Measurements from ENCODE around the gene MVB12A.
A peak's percentile ranks its signal among the peaks of the same experiment; 100 is the strongest.

Gene MVB12A

DNA sequence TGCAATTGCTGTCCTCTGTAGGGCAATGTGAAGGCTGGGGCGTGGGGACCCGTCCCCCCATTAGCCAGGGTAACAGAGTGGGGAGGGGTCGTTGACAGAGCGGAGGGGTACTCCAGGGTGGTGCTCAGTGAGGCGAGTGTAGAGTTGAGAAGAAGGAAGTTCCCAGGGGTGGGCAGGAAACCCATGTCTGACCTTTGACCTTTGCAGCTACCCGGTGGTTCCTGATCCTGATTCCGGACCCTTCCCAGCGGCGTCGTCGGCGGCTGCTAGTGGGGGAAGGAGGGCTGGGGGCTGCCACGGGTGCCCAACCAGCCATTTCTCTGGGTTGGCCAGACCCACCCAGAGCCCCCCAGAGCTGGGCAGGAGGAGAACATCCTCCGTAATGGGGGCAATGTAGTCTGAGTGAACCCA, 40.6 kb upstream of the MVB12A start:
- no peak overlapping the region for H3K4me2 ChIP-seq (ENCODE audit: low read depth, low read length, poor library complexity, severe bottlenecking)
- H3F3A ChIP-seq (ENCODE audit: insufficient read depth), result peaks cover 12% of the 10 kb centered on the region; the same call in 1 of the 2 replicates
- TF ChIP-seq, protein P1, sequence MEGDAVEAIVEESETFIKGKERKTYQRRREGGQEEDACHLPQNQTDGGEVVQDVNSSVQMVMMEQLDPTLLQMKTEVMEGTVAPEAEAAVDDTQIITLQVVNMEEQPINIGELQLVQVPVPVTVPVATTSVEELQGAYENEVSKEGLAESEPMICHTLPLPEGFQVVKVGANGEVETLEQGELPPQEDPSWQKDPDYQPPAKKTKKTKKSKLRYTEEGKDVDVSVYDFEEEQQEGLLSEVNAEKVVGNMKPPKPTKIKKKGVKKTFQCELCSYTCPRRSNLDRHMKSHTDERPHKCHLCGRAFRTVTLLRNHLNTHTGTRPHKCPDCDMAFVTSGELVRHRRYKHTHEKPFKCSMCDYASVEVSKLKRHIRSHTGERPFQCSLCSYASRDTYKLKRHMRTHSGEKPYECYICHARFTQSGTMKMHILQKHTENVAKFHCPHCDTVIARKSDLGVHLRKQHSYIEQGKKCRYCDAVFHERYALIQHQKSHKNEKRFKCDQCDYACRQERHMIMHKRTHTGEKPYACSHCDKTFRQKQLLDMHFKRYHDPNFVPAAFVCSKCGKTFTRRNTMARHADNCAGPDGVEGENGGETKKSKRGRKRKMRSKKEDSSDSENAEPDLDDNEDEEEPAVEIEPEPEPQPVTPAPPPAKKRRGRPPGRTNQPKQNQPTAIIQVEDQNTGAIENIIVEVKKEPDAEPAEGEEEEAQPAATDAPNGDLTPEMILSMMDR (IDR thresholded peaks at IDR 0.05; ENCODE audit: insufficient read depth, low read length, poor library complexity, severe bottlenecking), result no peak
- TF ChIP-seq EZH2phosphoT487 (conservative IDR thresholded peaks at IDR 0.05; ENCODE audit: low read length), result no peak
- H3K9me2 ChIP-seq (replicated peaks; ENCODE audit: insufficient read depth, low read length), result no peaks in the 10 kb centered on the region
- H3K9ac ChIP-seq (ENCODE audit: low read length), result no peak overlapping the region
- H3K36me3 ChIP-seq (ENCODE audit: low read length), result no peaks in the 10 kb centered on the region
- no peaks in the 10 kb centered on the region for H3K79me2 ChIP-seq (ENCODE audit: insufficient read depth, low read length)
- no peak overlapping the region for H3K4me3 ChIP-seq (ENCODE audit: insufficient read depth, low read length, poor library complexity, severe bottlenecking)
- H3K9me3 ChIP-seq (ENCODE audit: insufficient read depth, low read length), result no peaks in the 10 kb centered on the region
- H4K20me1 ChIP-seq (ENCODE audit: low read depth, low read length), result no peaks in the 10 kb centered on the region
- no peak overlapping the region for H2AFZ ChIP-seq (ENCODE audit: low read depth, low read length, severe bottlenecking)
- H3K27me3 ChIP-seq (ENCODE audit: low read length), result no peaks in the 10 kb centered on the region
- H3K27ac ChIP-seq (ENCODE audit: low read depth, low read length), result no peak overlapping the region

DNA sequence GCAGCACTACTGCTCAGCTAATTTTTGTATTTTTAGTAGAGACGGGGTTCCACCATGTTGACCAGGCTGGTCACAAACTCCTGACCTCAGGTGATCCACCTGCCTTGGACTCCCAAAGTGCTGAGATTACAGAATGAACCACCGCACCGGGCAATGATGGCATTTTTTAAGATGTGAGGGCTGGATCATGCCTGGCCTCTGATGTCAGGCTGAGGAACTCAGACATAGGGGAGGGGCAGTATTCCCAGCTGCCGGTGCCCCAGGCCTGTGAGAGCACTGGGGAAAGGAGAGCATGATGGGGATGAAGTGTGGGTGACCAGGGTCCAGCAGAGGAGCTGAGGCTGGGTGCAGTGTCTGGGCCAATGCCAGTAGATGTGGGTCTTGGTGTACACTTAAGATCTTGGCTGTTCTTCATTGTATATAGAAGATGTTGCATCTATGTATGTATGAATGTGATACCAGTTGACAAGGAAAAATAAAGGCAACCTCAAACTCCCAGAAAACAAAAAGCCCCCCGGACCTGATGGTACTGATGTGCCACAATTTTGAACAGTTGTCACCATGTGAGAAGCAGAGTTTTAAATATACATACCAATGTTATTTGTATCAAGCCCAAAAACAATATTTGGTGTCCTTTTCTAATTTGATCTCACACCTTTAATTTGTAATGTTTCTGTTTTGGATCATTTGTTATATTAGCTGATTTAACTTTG, 39.3 kb upstream of the MVB12A start:
- Histone ChIP-seq H4K20me1 (ENCODE audit: low read depth, low read length) (no peaks in the 10 kb centered on the region), H3K4me3 (ENCODE audit: insufficient read depth, low read length, poor library complexity, severe bottlenecking) (no peak overlapping the region), H2AFZ (ENCODE audit: low read depth, low read length, severe bottlenecking) (no peak overlapping the region), H3F3A (ENCODE audit: insufficient read depth) (peaks cover 10% of the 10 kb centered on the region; the same call in 1 of the 2 replicates), H3K27me3 (ENCODE audit: low read length) (no peaks in the 10 kb centered on the region), H3K9me2 (replicated peaks; ENCODE audit: insufficient read depth, low read length) (no peaks in the 10 kb centered on the region), H3K79me2 (ENCODE audit: insufficient read depth, low read length) (no peaks in the 10 kb centered on the region), H3K36me3 (ENCODE audit: low read length) (no peaks in the 10 kb centered on the region), H3K4me2 (ENCODE audit: low read depth, low read length, poor library complexity, severe bottlenecking) (no peak overlapping the region), H3K9ac (ENCODE audit: low read length) (no peak overlapping the region), H3K27ac (ENCODE audit: low read depth, low read length) (no peak overlapping the region), H3K9me3 (ENCODE audit: insufficient read depth, low read length) (no peaks in the 10 kb centered on the region)
- no peak for TF ChIP-seq EZH2phosphoT487 (conservative IDR thresholded peaks at IDR 0.05; ENCODE audit: low read length)
- TF ChIP-seq, protein P1 (IDR thresholded peaks at IDR 0.05; ENCODE audit: insufficient read depth, low read length, poor library complexity, severe bottlenecking), result no peak

DNA sequence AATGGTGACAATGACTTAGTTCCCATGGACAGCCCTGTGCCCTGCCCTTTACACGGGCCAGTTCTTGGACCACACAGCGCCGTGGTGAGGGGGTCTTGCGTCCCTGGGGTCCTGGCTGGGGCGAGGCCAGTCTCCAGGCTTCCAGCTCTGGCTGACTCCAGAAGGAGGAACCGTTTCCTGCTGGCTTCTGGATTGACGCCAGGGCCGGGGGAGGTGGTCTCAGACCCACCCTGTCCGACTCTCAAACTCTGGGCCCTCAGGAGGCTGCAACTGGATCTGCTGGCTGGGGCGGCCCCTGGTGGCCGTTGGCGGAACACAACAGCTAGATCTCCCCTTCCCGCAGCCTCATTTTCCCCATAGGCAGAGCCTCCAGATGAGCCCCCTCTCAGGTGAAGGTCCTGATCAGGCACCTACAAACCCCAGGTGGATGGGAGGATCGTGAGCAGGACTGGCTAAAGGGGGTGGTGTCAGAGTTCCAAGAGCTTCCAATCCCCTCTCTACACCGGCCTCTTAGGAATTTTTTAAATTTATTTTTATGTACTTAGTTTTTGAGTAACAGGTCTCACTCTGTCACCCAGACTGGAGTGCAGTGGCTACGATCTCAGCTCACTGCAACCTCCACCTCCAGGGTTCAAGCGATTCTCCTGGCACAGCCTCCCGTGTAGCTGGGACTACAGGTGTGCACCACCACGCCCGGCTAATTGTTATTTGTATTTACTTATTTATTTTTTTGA, 33.8 kb upstream of the MVB12A start:
- Histone ChIP-seq H3K9me2 (replicated peaks; ENCODE audit: insufficient read depth, low read length) (no peaks in the 10 kb centered on the region), H3F3A (ENCODE audit: insufficient read depth) (peaks cover 10% of the 10 kb centered on the region; the same call in 1 of the 2 replicates), H3K9me3 (ENCODE audit: insufficient read depth, low read length) (no peaks in the 10 kb centered on the region), H3K9ac (ENCODE audit: low read length) (no peak overlapping the region), H3K27ac (ENCODE audit: low read depth, low read length) (no peak overlapping the region), H3K36me3 (ENCODE audit: low read length) (no peaks in the 10 kb centered on the region), H4K20me1 (ENCODE audit: low read depth, low read length) (no peaks in the 10 kb centered on the region), H3K79me2 (ENCODE audit: insufficient read depth, low read length) (no peaks in the 10 kb centered on the region), H3K4me2 (ENCODE audit: low read depth, low read length, poor library complexity, severe bottlenecking) (no peak overlapping the region), H3K4me3 (ENCODE audit: insufficient read depth, low read length, poor library complexity, severe bottlenecking) (no peak overlapping the region), H2AFZ (ENCODE audit: low read depth, low read length, severe bottlenecking) (no peak overlapping the region), H3K27me3 (ENCODE audit: low read length) (no peaks in the 10 kb centered on the region)
- TF ChIP-seq, protein P1 (IDR thresholded peaks at IDR 0.05; ENCODE audit: insufficient read depth, low read length, poor library complexity, severe bottlenecking), result peak; percentile 85
- TF ChIP-seq EZH2phosphoT487 (conservative IDR thresholded peaks at IDR 0.05; ENCODE audit: low read length), result no peak

Data from SU-DHL-6 (cell line).